H1 (cell line): ENCODE measurements around the gene ZNF597. TPM values are rescaled to one million over a fixed set of nuclear protein-coding genes. Genes with fewer than 3 reads are reported as not detected.

Experiments used
- ASH2L ChIP-seq: fragments of 200-600, 300-600 bp; sonication (generic); IDR thresholded peaks from one replicate; pipeline ENCODE4 v1.7.1; 2017; ENCODE audit warnings: low read length
- ATF3 ChIP-seq: IDR thresholded peaks from 2 replicates; pipeline ENCODE4 v1.6.1; 2011; ENCODE audit warnings: low read depth, mild to moderate bottlenecking, low read length; ENCODE audit not compliant: insufficient read depth
- EGR1 ChIP-seq: IDR thresholded peaks from 2 replicates; pipeline ENCODE4 v1.6.1; 2011; ENCODE audit warnings: low read depth, low read length, borderline replicate concordance
- EP300 ChIP-seq, 2 experiments: IDR thresholded peaks; 1 replicate in 1 of 2; 2 replicates in 1 of 2; pipeline ENCODE4 v1.6.1; 2011 to 2012; ENCODE audit warnings: low read depth in 2 of 2, low read length in 2 of 2, mild to moderate bottlenecking in 2 of 2, borderline replicate concordance in 1 of 2, inconsistent platforms in 1 of 2, moderate library complexity in 1 of 2
- EZH2 ChIP-seq: fragments of 200-600 bp; sonication (generic); IDR thresholded peaks from 2 replicates; pipeline ENCODE4 v1.7.1; 2012; ENCODE audit warnings: low read depth, mild to moderate bottlenecking, moderate library complexity, low read length, inconsistent platforms; ENCODE audit not compliant: severe bottlenecking
- FOSL1 ChIP-seq: IDR thresholded peaks from 2 replicates; pipeline ENCODE4 v1.6.1; 2011; ENCODE audit warnings: mild to moderate bottlenecking, low read depth, low read length, moderate library complexity; ENCODE audit not compliant: insufficient read depth
- GABPA ChIP-seq: IDR thresholded peaks from 2 replicates; pipeline ENCODE4 v1.6.1; 2011; ENCODE audit warnings: mild to moderate bottlenecking, low read length, moderate library complexity, borderline replicate concordance; ENCODE audit not compliant: insufficient read depth
- HDAC2 ChIP-seq, 2 experiments: fragments of 300-600 bp in 1 of 2; sonication (generic) in 1 of 2; IDR thresholded peaks; 2 replicates each; pipeline ENCODE4 v1.6.1; 2011 to 2012; ENCODE audit warnings: low read depth in 2 of 2, low read length in 2 of 2, mild to moderate bottlenecking in 2 of 2, moderate library complexity in 2 of 2, borderline replicate concordance in 1 of 2, inconsistent platforms in 1 of 2
- JUND ChIP-seq: IDR thresholded peaks from 2 replicates; pipeline ENCODE4 v1.6.1; 2011; ENCODE audit warnings: mild to moderate bottlenecking, improper control_type of control experiment, low read length
- KDM5A ChIP-seq: fragments of 200-600 bp; IDR thresholded peaks from 2 replicates; pipeline ENCODE4 v1.7.1; 2012; ENCODE audit warnings: mild to moderate bottlenecking, low read length, inconsistent platforms, mixed read lengths
- MAFK ChIP-seq: IDR thresholded peaks from 2 replicates; pipeline ENCODE4 v1.6.1; 2012; ENCODE audit warnings: low read depth, mild to moderate bottlenecking, improper control_type of control experiment, low read length
- PHF8 ChIP-seq: fragments of 200-600 bp; sonication (generic); conservative IDR thresholded peaks from 2 replicates; pipeline ENCODE4 v1.7.1; 2012; ENCODE audit warnings: low read depth, mild to moderate bottlenecking, inconsistent platforms, low read length, moderate library complexity
- RAD21 ChIP-seq, 2 experiments: IDR thresholded peaks in 1 of 2; conservative IDR thresholded peaks in 1 of 2; 2 replicates each; pipeline ENCODE4 v1.6.1; 2011; ENCODE audit warnings: low read depth in 2 of 2, low read length in 2 of 2, improper control_type of control experiment in 1 of 2, inconsistent platforms in 1 of 2, mild to moderate bottlenecking in 1 of 2, moderate library complexity in 1 of 2
- SAP30 ChIP-seq: fragments of 300-600 bp; sonication (generic); IDR thresholded peaks from 2 replicates; pipeline ENCODE4 v1.7.1; 2012; ENCODE audit warnings: low read length, moderate library complexity, mild to moderate bottlenecking, inconsistent platforms; ENCODE audit not compliant: insufficient read depth, insufficient replicate concordance
- SP4 ChIP-seq: IDR thresholded peaks from 2 replicates; pipeline ENCODE4 v1.6.1; 2012; ENCODE audit warnings: low read length, inconsistent platforms
- SRF ChIP-seq: IDR thresholded peaks from 2 replicates; pipeline ENCODE4 v1.6.1; 2011; ENCODE audit warnings: mild to moderate bottlenecking, low read depth, low read length, moderate library complexity
- TBP ChIP-seq: IDR thresholded peaks from 2 replicates; pipeline ENCODE4 v1.6.1; 2011; ENCODE audit warnings: low read depth, low read length, improper control_type of control experiment
- USF2 ChIP-seq: IDR thresholded peaks from 2 replicates; pipeline ENCODE4 v1.6.1; 2011; ENCODE audit warnings: low read length, improper control_type of control experiment
- polyA plus RNA-seq, 7 experiments: library from polyadenylated mRNA; depleted of rRNA in 3 of 7; stranded (reverse) in 5 of 7; unstranded in 2 of 7; fragments of >200 nt in 5 of 7; fragments of 200-250 nt in 2 of 7; gene quantifications; 1 replicate in 5 of 7; 2 replicates in 1 of 7; 4 replicates in 1 of 7; pipeline versions ENCODE4 v1.2.1 to v1.2.3, GENCODE V29; 2011 to 2013; ENCODE audit warnings: missing spikeins in 2 of 7, mixed read lengths in 2 of 7
- total RNA-seq: library from RNA; stranded (reverse); fragmentation: NEBNext Ultra II Directional; extraction: Animal tissue kit (Norgen Biotek cat#: 25700); gene quantifications from 2 replicates; pipeline ENCODE4 v1.2.1, GENCODE V29; 2021
- TF ChIP-seq, protein P1 (sequence below): IDR thresholded peaks from 2 replicates; pipeline ENCODE4 v1.6.1; 2012; ENCODE audit warnings: inconsistent platforms

The ZNF597 gene
- total and polyA plus RNA-seq, 2 of the 8 experiments (the other 6 are each of a cell fraction or from before 2014, with no cell fraction given), result 0.68 to 2.6 TPM

GRCh38 chr16:3443108-3444031 is at the start of gene ZNF597, which contains the start of gene NAA60 (continued):
- TF ChIP-seq SP4 (no peak), ASH2L (no peak), EZH2 (no peak), HDAC2 (IDR thresholded peaks at IDR 0.05; ENCODE audit: borderline replicate concordance in 1 of 2, low read depth in 2 of 2, low read length in 2 of 2) (no peak), USF2 (no peak), SRF (no peak), SAP30 (peak; percentile 75), TBP (0 out of 2 replicates have a peak, but pooled peaks have one; percentile 27), EGR1 (no peak), MAFK (no peak), RAD21 (IDR thresholded peaks at IDR 0.05 in 1 of 2, conservative IDR thresholded peaks at IDR 0.05 in 1 of 2; ENCODE audit: low read depth in 2 of 2, low read length in 2 of 2) (0 out of 4 replicates have a peak, but pooled peaks of 1 of the 2 experiments have one; percentile 2), GABPA (peak; percentile 70; the same call in 1 of the 2 replicates), PHF8 (peak; percentile 53), KDM5A (no peak), FOSL1 (no peak), ATF3 (no peak), EP300 (IDR thresholded peaks at IDR 0.05; ENCODE audit: borderline replicate concordance in 1 of 2, low read depth in 2 of 2, low read length in 2 of 2) (no peak), JUND (no peak)
- TF ChIP-seq, protein P1, sequence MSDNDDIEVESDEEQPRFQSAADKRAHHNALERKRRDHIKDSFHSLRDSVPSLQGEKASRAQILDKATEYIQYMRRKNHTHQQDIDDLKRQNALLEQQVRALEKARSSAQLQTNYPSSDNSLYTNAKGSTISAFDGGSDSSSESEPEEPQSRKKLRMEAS, result 0 out of 2 replicates have a peak, but pooled peaks have one; percentile 26
